GM21447 (cell line): Measurements from ENCODE around the gene ZNF443.
"Not testable (repeated sequence)": the region's sequence is repeated elsewhere in the genome, so short reads cannot be mapped to it uniquely, and the experiment has no call there.

Experiments used
- ATAC-seq: cut with Tn5 transposase; IDR thresholded peaks from one replicate; pipeline ENCODE4 v1.9.1; 2021; ENCODE audit not compliant: unreplicated experiment

ZNF443 gene

DNA sequence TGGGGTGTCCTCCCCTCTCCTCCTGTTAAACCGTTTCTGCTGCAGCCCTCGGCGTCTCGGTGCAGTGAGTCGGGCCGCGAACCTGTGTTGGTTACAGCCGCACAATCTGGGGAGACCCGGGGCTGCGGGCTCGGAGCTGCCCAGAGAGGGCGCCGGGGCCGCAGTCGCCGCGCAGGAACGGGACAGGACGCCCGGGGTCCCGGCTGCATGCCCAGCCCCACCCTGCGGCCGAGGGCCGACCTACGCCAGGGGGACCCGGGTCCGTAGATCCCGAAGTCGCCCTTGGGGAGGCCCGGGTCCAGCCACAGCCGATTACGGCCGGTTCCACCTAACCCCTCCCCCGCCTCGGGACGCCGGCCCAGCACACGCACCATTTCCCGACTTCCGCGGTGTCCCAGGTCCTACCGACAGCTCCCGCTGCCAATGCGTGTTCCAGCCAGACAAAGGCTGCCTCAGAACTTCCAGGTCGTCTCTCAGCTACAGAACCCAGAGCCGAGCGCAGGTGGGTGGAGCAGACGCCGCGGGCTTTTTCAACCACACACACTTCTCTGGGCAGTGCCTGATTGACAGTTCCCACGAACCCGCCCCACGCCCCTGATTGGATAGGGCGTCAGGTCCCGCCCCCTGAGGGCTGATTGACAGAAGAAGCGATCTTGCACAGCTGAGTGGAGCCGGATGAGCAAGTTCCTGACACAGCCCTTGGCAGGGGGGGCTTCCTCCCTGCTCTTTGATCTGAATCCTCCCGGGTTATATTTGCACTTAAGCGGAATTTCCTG lies at the start of gene ZNF443:
ZNF443 (minus strand) TSS at position 481 of the 776 bp plus-strand sequence; CDS start at position 374, 107 bp downstream.
- ATAC-seq = peak; percentile 88

DNA sequence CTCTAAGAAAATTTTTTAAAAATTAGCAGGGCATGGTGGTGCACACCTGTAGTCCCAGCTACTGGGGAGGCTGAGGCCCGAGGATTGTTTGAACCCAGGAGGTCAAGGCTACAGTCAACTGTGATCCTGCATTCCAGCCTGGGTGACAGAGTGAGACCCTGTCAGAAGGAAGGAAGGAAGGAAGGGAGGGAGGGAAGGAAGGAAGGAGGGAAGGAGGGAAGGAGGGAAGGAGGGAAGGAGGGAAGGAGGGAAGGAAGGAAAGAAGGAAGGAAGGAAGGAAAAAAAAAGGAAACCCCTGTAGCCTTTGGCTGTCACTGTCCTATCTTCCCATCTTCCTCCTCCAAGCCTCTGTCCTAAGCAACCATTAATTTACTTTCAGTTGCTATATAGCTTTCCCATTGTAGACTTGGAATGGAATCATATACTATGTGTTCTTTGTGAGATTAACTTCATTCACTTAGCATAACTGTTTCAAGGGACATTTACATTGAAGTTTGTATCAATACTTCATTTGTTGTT lies 45.5 kb upstream of the ZNF443 start:
- not testable (repeated sequence) for ATAC-seq

DNA sequence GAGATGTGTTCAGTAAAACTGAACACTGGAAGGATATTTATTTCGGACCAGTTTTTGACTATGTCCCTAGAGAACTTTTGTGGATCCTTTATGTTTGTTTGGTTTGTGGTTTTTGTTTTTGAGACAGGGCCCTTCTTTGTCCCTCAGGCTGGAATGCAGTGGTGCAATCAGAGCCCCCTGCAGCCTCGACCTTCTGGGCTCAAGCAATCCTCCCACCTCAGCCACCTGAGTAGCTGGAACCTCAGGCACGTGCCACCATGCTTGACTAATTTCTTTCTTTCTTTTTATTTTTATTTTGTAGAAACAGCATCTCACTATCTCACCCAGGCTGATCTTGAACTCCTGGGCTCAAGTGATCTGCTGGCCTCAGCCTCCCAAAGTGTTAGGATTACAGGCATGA lies 44.8 kb upstream of the ZNF443 start:
- ATAC-seq = no peak

DNA sequence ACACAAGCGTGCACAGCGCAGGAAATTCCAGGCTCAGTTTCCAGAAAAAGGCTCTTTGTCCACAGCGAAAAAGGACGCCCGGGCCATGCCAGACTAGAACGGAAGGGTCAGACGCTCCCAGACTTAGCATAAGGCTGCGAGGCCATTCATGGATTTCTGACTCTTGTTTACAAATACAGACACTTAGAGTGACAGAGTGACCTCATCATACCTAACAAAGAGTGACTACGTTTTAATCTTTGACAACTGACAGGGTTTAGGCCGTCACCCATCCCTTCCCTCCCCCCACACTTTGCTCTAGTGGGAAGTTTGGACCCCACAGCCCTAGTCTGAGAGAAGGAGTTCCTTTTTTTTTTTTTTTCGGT lies 44.2 kb upstream of the ZNF443 start:
- ATAC-seq = peak; percentile 13

DNA sequence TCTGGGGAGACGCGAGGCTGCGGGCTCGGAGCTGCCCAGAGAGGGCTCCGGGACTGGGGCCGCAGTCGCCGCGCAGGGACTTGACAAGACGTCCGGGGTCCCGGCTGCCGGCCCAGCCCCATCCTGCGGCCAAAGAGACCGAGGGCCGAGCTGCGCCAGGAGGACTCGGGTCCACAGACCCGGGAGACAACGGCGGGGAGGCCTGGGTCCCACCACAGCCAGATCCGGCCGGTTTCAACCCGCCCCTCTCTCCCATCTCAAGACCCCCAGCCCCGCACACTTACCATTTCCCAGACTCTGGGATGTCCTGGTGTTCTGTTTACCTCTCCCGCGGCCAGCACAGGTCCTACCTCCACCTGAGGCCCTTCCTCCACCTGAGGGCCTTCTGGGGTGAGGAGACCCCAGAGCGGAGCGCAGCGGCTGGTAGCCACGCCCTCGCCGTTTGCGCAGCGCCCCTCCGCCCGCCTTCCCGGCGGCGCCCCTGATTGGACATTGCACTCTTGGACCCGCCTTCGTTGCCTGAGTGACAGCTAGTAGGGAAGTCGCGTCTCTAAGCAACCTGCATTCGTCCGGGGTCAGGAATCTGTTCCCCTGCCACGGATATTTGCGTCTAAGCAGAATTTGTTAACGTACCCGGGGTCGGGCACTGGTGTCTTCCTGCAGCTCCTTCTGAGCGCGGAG lies 43.7 kb upstream of the ZNF443 start, which contains the start of gene ZNF709:
ZNF709 (minus strand) TSS at position 446 of the 681 bp plus-strand sequence; CDS start at position 287, 159 bp downstream.
- ATAC-seq = peak; percentile 90

DNA sequence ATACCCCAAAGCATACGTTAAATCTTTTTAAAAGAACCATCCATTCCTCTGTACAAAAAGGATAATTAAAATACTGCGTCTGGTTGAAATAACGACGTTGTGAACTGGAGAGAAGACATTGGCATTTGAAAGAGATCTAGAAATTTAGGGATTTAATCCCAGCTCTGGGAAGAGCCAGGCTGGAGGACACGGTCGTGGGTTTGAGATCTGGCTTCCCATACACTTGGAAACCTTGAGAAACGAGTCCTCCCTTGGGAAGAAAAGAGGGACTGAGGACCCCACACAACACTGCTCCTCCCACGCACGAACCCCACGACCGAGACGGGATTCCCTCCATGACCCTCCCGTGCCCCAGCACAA lies 43.2 kb upstream of the ZNF443 start:
- ATAC-seq = no peak

DNA sequence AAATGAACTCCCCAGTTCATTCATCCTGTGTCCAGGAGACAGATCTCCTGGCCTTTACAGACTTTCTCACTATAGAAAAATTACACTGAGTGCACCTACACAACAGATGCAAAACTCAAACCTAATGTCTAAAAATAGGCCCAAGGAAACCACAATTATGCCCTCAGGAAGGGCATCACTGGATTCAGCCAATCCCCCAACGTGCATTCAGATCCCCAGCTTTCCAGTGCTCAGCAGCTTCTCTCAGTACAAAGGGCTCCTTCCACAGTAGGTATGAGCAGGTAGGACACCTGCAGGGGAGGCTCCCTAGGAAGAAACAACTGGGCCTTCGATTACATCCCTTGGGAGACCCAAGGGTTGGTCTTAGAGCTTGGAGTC lies 41.7 kb upstream of the ZNF443 start:
- ATAC-seq = no peak

DNA sequence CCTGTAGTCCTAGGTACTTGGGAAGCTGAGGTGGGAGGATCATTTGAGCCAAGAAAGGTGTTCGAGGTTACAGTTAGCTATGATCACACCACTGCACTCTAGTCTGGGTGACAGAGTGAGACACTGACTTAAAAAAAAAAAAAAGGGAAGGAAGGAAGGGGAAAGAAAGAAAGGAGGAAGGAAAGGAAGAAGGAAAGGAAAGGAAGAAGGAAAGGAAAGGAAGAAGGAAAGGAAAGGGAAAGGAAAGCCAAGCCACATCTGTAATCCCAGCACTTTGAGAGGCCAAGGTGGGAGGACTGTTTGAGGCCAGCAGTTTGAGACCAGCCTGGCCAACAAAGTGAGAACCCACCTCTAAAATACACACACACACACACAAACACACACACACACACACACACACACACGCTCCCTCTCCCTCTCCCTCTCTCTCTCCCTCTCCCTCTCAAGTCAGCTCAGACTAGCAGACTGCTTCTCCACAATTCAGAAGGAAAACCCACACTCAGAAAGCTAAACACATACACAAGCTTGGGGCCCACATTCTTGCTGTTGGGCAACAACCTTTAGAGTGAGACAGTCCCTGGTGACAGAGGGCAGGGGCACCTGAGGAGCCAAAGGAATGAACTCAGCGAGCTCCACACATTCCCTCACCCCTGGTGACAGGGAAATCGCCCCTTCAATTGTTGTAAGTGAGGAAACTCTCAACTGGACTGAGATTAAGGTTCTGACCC lies 41.1 kb upstream of the ZNF443 start:
- no peak for ATAC-seq

DNA sequence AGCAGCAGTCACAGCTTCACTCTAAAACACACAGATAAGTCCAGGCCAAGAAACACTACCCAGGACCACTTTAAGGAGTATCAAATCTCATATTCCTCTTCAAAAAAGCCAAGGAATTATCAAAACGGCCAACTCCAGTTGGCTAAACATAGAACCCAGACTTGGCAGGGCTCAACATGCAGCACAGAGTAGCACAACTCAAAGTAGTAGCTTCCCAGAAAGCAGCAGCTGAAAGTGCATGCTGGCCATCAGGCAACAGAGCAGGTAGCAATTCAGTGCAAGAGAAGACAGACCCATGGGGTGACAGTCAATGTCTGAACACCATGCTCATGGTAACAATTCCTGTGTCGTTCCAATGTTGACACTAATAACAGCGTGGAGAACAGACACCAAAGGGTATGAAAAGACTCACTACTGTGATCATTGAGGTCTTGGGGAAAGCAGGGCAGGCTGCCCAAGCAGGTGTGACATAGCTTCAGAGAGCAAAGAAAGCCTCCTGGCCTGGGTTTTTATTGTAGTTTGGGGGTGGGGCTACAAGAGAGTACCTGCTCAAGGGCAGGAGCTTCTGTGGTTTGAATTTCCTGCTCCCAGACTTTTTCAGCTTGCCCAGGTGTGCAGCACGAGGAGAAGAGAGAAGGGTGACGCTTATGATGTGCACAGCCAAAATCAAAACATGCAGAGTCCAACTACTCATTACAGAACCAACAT lies 37.6 kb upstream of the ZNF443 start:
- no peak for ATAC-seq

DNA sequence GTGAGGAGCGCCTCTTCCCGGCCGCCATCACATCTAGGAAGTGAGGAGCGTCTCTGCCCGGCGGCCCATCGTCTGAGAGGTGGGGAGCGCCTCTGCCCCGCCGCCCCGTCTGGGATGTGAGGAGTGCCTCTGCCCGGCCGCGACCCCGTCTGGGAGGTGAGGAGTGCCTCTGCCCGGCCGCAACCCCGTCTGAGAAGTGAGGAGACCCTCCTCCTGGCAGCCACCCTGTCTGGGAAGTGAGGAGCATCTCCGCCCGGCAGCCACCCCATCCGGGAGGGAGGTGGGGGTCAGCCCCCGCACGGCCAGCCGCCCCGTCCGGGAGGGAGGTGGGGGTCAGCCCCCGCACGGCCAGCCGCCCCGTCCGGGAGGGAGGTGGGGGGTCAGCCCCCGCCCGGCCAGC lies 26.8 kb upstream of the ZNF443 start:
- ATAC-seq = not testable (repeated sequence)

DNA sequence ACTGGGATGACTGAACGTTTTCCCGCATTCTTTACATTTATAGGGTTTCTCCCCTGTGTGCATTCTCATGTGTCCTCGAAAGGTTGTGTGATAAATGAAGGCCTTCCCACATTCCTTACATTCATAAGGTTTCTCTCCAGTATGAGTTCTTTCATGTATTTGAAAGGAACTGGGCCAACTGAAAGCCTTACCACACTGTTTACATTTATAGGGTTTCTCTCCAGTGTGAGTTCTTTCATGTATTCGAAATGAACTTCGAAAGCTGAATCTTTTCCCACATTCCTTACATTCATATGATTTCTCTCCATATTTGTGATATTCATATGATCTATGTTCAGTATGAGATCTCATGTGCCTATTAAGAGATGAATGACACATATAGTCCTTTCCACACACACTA lies 24.4 kb upstream of the ZNF443 start:
- ATAC-seq = no peak

DNA sequence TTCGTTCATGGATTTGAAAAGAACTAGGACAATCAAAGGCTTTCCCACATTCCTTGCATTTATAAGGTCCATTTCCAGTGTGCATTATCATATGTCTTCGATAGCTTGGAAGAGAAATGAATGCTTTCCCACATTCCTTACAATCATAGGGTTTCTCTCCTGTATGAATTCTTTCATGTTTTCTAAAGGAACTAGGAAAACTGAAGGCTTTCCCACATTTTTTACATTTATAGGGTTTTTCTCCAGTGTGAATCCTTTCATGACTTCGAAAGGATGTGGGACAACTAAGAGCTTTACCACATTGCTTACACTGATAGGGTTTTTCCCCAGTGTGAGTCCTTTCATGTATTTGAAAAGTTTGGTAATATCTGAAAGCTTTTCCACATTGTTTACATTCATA lies 23.9 kb upstream of the ZNF443 start:
- no peak for ATAC-seq

DNA sequence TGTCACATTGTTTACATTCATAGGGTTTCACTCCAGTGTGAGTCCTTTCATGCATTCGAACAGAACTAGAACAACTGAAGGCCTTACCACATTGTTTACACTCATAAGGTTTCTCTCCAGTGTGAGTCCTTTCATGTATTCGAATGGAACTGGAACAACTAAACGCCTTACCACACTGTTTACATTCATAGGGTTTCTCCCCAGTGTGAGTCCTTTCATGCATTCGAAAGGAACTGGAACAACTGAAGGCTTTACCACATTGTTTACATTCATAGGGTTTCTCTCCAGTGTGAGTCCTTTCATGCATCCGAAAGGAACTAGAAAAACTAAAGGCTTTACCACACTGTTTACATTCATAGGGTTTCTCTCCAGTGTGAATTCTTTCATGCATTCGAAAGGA lies 23.3 kb upstream of the ZNF443 start:
- ATAC-seq = not testable (repeated sequence)

DNA sequence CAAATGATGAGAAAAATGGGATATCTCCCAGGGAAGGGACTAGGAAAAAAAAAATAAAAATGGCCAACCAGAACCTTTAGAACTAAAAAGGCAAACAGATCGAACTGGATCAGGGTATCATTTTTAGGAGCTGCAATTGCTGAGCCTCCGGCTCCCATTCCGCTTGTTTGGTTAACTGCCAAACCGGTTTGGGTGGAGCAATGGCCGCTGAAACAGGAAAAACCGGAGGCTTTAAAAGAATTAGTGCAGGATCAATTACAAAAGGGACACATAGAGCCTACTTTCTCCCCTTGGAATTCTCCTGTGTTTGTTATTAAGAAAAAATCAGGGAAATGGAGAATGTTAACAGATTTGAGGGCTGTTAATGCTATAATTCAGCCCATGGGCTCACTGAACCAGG lies 12.7 kb upstream of the ZNF443 start:
- ATAC-seq = no peak

DNA sequence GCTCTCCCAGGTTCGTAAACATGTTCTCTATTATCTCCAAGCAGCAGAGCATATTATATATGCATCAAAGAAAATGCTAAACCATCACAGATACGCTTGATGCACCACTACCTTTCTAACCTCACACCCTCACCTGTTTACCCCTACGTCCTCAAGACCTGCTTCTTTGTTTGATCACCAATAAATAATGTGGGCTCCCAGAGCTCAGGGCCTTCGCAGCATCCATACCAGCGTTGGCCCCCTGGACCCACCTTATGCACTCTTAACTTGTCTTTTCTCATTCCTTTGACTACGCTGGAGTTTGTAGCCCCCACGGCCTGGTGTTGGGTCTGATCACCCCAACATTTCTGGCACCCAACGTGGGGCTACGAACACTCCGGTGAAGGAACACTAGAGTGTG lies 10.0 kb upstream of the ZNF443 start:
- ATAC-seq = no peak

DNA sequence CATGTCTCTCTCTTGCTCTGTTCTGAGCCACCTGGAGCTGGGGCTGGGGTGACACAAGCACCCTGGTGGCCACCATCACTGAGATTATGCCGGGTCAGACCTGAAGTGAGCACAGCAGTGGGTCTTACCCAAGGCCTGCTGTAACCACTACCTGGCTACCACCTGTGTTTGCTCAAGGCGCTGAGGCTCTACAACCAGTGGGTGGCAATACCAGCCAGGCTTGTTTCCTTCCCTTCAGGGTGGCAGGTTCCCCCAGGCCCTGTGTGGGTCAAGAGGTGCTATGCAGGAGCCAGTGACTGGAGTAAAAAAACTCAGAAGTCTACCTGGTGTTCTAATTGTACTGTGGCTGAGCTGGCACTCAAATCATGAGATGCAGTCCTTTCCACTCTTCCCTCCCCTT lies 8.0 kb upstream of the ZNF443 start:
- ATAC-seq = no peak

DNA sequence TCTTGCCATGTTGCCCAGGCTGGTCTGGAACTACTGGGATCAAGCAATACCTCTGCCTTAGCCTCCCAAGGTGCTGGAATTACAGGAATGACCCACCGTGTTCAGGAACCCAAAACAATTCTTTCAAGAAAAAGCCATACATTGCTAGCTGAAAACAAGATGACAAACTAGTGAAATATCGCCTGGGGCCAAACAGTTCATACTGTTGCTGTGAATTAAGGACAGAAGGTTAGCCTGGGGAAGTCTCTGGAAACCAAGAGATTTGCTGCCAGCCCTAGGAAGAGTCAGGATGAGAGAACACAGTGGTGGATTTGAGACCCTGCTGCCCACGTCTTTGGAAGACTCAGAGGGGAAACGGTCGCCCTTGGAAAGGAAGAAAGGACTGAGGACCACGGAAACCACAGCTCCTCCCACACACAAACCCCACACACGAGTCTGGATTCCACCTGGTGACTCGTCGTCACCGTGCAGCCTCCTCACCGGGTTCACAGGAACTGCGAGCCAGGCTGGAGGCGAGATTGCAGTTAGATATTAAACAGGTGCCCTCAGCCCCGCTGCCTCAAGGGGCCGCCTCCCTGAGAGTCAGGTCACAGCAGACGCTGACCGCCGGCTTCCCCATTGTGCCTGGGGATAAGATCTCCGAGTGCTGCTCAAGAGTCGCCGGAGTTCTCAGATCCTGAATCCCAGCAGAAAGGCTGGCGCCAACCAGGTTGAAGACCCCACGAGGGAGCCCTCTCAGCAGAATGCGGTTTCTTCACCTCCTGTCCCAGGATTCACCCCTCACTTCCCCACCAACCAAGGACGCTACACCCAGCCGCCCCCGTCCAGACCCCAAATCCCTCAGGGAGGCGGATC lies 908 bp downstream of the ZNF443 start:
- ATAC-seq = peak; percentile 44

DNA sequence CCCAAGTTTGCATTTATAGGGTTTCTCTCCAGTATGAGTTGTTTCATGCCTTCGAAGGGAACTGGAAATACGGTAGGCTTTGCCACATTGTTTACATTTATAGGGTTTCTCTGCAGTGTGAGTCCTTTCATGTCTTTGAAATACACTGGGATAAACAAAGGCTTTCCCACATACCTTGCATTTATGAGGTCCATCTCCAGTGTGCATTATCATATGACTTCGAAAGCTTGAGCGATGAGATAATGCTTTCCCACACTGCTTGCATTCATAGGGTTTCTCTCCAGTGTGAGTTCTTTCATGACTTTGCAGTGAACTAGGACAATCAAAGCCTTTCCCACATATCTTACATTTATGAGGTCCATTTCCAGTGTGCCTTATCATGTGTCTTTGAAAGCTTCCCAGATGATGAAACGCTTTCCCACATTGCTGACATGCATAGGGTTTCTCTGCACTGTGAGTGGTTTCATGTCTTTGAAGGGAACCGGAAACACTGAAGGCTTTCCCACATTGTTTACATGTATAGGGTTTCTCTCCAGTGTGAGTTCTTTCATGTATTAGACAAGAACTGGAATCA lies 10.0 kb downstream of the ZNF443 start:
- not testable (repeated sequence) for ATAC-seq

DNA sequence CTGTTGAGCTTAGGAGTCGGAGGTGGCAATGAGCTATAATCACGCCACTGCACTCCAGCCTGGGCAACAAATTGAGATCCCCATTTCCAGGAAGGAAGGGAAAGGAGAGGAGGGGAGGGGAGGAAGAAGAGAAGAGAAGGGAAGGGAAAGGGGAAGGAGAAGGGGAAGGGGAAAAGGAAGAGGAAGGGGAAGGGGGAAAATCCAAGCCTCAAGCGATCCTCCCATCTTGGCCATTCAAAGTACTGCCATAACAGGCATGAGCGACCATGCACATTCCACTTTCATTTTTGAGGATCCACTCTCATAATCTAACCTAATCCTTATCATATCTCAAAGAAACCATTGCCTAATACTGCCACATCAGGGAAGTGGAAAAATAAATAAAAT lies 14.9 kb downstream of the ZNF443 start:
- no peak for ATAC-seq
